HG03521 (cell line): Measurements from ENCODE around the gene ZNF28.
"Not testable (repeated sequence)": the region's sequence is repeated elsewhere in the genome, so short reads cannot be mapped to it uniquely, and the experiment has no call there.

Source experiments
- ATAC-seq: cut with Tn5 transposase; IDR thresholded peaks from one replicate; pipeline ENCODE4 v1.9.1; 2021; ENCODE audit warnings: mild to moderate bottlenecking, moderate library complexity; ENCODE audit not compliant: unreplicated experiment

ZNF28 gene

DNA sequence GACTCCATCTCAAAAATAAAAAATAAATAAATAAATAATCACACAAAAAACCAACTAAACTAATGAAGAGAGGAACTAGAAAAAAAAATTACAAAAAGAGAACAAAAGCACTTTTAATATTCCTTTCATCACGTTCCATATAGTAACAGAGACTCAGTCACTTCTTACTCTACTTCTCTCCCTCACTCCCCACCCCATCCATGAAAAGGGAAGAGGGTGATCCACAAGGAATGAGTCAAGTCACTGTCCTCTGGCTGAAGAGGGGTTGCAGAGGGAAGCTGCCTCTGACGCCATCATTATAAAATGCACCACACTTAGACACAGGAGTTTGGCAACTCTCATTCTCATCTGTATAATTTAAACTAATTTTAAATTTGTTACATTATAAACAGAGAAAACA is 38.6 kb downstream of the ZNF28 start:
- ATAC-seq: not testable (repeated sequence)

DNA sequence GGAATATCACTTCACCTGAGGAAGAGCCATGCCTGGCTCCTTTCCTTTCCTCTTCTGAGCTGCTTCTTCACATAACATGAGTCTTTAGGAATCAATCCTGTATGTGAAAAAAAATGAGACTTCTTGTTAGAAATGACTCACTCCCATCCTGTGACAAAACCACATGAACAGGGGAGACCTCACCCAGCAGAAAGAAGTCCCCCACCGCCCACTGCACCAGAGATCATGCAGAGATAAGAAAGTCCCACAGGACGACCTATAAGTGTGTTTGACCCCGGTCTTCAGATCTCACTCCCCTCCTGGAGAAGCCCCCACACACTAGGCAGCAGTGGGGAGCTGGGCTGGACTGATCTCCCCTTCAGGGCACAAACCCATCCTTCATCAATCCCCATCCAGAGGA is 42.6 kb downstream of the ZNF28 start:
- ATAC-seq: no peak

DNA sequence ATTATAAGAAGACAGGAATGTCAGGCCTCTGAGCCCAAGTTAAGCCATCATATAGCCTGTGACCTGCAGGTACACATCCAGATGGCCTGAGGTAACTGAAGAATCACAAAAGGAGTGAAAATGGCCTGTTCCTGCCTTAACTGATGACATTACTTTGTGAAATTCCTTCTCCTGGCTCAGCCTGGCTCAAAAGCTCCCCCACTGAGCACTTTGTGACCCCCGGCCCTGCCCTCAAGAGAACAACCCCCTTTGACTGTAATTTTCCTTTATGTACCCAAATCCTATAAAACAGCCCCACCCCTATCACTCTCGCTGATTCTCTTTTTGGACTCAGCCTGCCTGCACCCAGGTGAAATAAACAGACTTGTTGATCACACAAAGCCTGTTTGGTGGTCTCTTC is 65.0 kb downstream of the ZNF28 start:
- not testable (repeated sequence) for ATAC-seq

DNA sequence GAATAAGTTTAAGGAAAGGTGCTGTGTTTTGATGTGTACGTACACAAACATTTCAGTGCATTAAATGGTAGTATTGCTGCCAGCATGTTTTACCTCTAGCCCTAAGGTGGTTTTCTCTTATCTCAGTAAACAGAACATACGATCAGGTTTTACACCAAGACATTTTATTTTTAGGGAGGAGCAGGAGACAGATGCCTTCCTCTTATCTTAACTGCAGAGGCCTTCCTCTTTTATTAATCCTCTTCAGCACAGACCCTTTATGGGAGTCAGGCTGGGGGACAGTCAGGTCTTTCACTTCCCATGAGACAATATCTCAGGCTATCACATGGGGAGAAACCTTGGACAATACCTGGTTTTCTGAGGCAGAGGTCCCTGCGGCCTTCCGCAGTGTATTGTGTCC is 71.7 kb downstream of the ZNF28 start:
- no peak for ATAC-seq

DNA sequence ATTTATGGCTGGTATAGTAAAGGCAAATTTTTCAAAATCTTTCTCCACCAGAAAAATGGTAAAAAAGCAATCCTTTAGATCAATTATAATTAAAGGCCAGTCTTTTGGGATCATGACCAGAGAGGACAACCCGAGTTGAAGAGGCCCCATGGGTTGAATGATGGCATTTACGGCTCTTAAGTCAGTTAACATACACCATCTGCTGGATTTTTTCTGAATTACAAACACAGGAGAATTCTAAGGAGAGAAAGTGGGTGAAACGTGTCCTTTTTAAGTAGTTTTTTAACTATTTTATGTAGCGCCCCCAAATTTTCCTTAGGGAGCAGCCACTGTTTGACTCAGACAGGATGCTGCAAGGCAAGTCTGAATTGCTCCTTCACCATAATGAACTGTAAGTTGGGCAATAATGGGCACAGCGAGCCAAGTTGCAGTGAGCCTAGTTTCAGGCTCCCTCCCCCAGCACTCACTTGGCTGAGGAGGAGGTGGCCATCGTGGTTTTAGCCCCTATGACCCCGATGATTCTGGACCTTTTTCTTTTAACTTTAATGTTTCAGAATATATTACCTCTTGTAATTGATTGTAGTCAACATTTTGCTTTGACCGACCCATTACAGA is 73.0 kb downstream of the ZNF28 start:
- ATAC-seq: no peak
